Lower leg skin (tissue), 4 donors: ENCODE measurements around the gene LILRA5. TPM values are rescaled to one million over a fixed set of nuclear protein-coding genes. Genes with fewer than 3 reads are reported as not detected.
A peak's percentile ranks its signal among the peaks of the same experiment; 100 is the strongest.
"Not testable (repeated sequence)": the region's sequence is repeated elsewhere in the genome, so short reads cannot be mapped to it uniquely, and the experiment has no call there.

ENCODE experiments used
- DNase-seq, 2 donors: peaks; one replicate each; pipeline ENCODE4 v3.0.0-alpha.2; 2019; ENCODE audit warnings: low spot score in 2 of 2
- H3K4me3 ChIP-seq: fragments of 200-600 bp; sonication (generic); 2 replicates; pipeline ENCODE4 v1.5.1; 2017; ENCODE audit warnings: mild to moderate bottlenecking, low read depth; ENCODE audit not compliant: poor library complexity, severe bottlenecking
- CTCF ChIP-seq, 3 donors: fragments of 450-650 bp; IDR thresholded peaks; one replicate each; pipeline ENCODE4 v1.5.1; 2016; ENCODE audit warnings: antibody characterized with exemption in 3 of 3, mild to moderate bottlenecking in 3 of 3, moderate library complexity in 2 of 3
- POLR2A ChIP-seq, 2 donors: fragments of 450-650 bp; IDR thresholded peaks; one replicate each; pipeline ENCODE4 v1.6.1; 2016 to 2017; ENCODE audit warnings: antibody characterized with exemption in 2 of 2, mild to moderate bottlenecking in 1 of 2, moderate library complexity in 1 of 2
- WGBS, 2 donors: methylation state at CpG; one replicate each; pipeline ENCODE4 v1.1.5; 2018; 5-methylcytosine and 5-hydroxymethylcytosine counted together
- intact Hi-C: fragments of 100-400 bp; cut with DNase I; formaldehyde crosslinking; loops from one replicate; pipeline ENCODE4 v1.15.0; 2023; ENCODE audit warnings: low total_unique reads
- total RNA-seq, 4 donors: library from RNA; depleted of rRNA; stranded (reverse); fragments of >200 nt; gene quantifications; one replicate each; pipeline ENCODE4 v1.1.0, GENCODE V29; 2016

The LILRA5 gene
- total RNA-seq, 4 donors from 2014 or later, result 0.59 to 2.4 TPM; not detected in 2

- WGBS, 2 donors, result 82 to 84% methylated on average over 6 of the region's 6 CpGs
- intact Hi-C loops, result no loop called here
- no peak overlapping the region for H3K4me3 ChIP-seq
- peak in 1 of 2 donors; percentile 28 for DNase-seq
- TF ChIP-seq POLR2A (IDR thresholded peaks at IDR 0.05) (no peak), CTCF (IDR thresholded peaks at IDR 0.05) (no peak)
Observed at GRCh38 chr19:54294539-54294938, 18.4 kb downstream of the LILRA5 start.

- H3K4me3 ChIP-seq, DNase-seq, intact Hi-C loops: not testable (repeated sequence)
- 49 to 58% methylated on average over 5 to 8 of the region's 8 CpGs for WGBS, 2 donors
Observed at GRCh38 chr19:54289160-54289559, 23.8 kb downstream of the LILRA5 start.

GRCh38 chr19:54287456-54287855 is 25.5 kb downstream of the LILRA5 start:
- intact Hi-C loops, result no loop called here
- DNase-seq, result no peak
- TF ChIP-seq POLR2A (IDR thresholded peaks at IDR 0.05) (no peak), CTCF (IDR thresholded peaks at IDR 0.05) (no peak)
- no peak overlapping the region for H3K4me3 ChIP-seq
- WGBS, 2 donors, result 37 to 41% methylated on average over 4 of the region's 4 CpGs

- 40 to 71% methylated on average over 1 to 8 of the region's 10 CpGs for WGBS, 2 donors
- H3K4me3 ChIP-seq, intact Hi-C loops: not testable (repeated sequence)
Observed at GRCh38 chr19:54286283-54286682, 26.7 kb downstream of the LILRA5 start.

GRCh38 chr19:54285427-54286056 is 27.4 kb downstream of the LILRA5 start:
- intact Hi-C loops, result not testable (repeated sequence)
- WGBS, 2 donors, result 65 to 71% methylated on average over 12 of the region's 12 CpGs
- peak in 1 of 2 donors; percentile 66 for DNase-seq

More at GRCh38 chr19:54286283-54286682, 26.7 kb downstream of the LILRA5 start:
- DNase-seq, result peak in 1 of 2 donors; percentile 32

GRCh38 chr19:54282686-54283470 is 30.1 kb downstream of the LILRA5 start:
- intact Hi-C loops, result no loop called here
- no peak overlapping the region for H3K4me3 ChIP-seq
- WGBS, 2 donors, result 48 to 61% methylated on average over 9 of the region's 9 CpGs
- DNase-seq, result peak in 1 of 2 donors; percentile 63
- TF ChIP-seq CTCF (IDR thresholded peaks at IDR 0.05) (no peak), POLR2A (IDR thresholded peaks at IDR 0.05) (no peak)

More at GRCh38 chr19:54285427-54286056, 27.4 kb downstream of the LILRA5 start:
- H3K4me3 ChIP-seq, result not testable (repeated sequence)

- 68 to 79% methylated on average over 5 of the region's 5 CpGs for WGBS, 2 donors
- intact Hi-C loops, H3K4me3 ChIP-seq: not testable (repeated sequence)
- DNase-seq, result peak in 1 of 2 donors; percentile 74
Observed at GRCh38 chr19:54281729-54282075, 31.3 kb downstream of the LILRA5 start.
